H1 (cell line): Measurements from ENCODE around the gene G6PC1. TPM values are rescaled to one million over a fixed set of nuclear protein-coding genes. Genes with fewer than 3 reads are reported as not detected.

Source experiments
- CTCF ChIA-PET: fragments of 300-600 bp; sonication (Branson Sonifier 250); formaldehyde crosslinking; loops from one replicate; lab custom pipeline; 2021; ENCODE audit not compliant: partially characterized antibody; lab: Charles Lee
- POLR2A ChIA-PET: fragments of 300-600 bp; sonication (Branson Sonifier 250); formaldehyde crosslinking; loops from one replicate; lab custom pipeline; 2021; ENCODE audit warnings: inconsistent platforms; ENCODE audit not compliant: partially characterized antibody; lab: Charles Lee
- DNase-seq, 2 experiments: peaks; one replicate each; pipeline versions ENCODE4 v3.0.0 to v3.0.0-alpha.2; 2010 to 2022; ENCODE audit warnings: low spot score in 2 of 2, low read depth in 1 of 2, mixed read lengths in 1 of 2
- FAIRE-seq: peaks from 2 replicates; lab custom pipeline; 2011; peaks lifted over from hg19 to GRCh38; lab: Jason Lieb, UNC
- H2AFZ ChIP-seq: 2 replicates; pipeline ENCODE4 v1.8.1; 2012; ENCODE audit warnings: low read length, inconsistent platforms
- H2AK5ac ChIP-seq: 2 replicates; pipeline ENCODE4 v1.6.1; 2013; ENCODE audit warnings: low read depth, low read length
- H2BK120ac ChIP-seq: replicated peaks from 2 replicates; pipeline ENCODE3; 2013; ENCODE audit warnings: low read depth, low read length, inconsistent platforms
- H2BK12ac ChIP-seq: 2 replicates; pipeline ENCODE4 v1.6.1; 2013; ENCODE audit warnings: low read depth, low read length
- H2BK15ac ChIP-seq: 2 replicates; pipeline ENCODE4 v1.6.1; 2013; ENCODE audit warnings: low read length
- H2BK20ac ChIP-seq: 2 replicates; pipeline ENCODE4 v1.6.1; 2013; ENCODE audit warnings: low read length
- H2BK5ac ChIP-seq: 2 replicates; pipeline ENCODE4 v1.6.1; 2013; ENCODE audit warnings: low read depth, low read length
- H3K14ac ChIP-seq: 2 replicates; pipeline ENCODE4 v1.6.1; 2013; ENCODE audit warnings: inconsistent platforms; ENCODE audit not compliant: insufficient read length
- H3K18ac ChIP-seq: 2 replicates; pipeline ENCODE4 v1.6.1; 2013; ENCODE audit warnings: low read length; ENCODE audit errors: extremely low read depth
- H3K23ac ChIP-seq: 2 replicates; pipeline ENCODE4 v1.6.1; 2013; ENCODE audit warnings: inconsistent platforms; ENCODE audit not compliant: insufficient read length
- H3K23me2 ChIP-seq: 2 replicates; pipeline ENCODE4 v1.6.1; 2013; ENCODE audit warnings: low read depth, low read length
- H3K27ac ChIP-seq: 2 replicates; pipeline ENCODE4 v1.6.1; 2011; ENCODE audit warnings: low read depth, low read length, inconsistent platforms
- H3K27me3 ChIP-seq, 4 experiments: replicated peaks in 1 of 4; 1 replicate in 1 of 4; 2 replicates in 3 of 4; pipeline versions ENCODE4 v1.6.1 to v1.8.1; 2011 to 2013; ENCODE audit warnings: low read length in 3 of 4, mild to moderate bottlenecking in 3 of 4, inconsistent platforms in 2 of 4, mixed read lengths in 2 of 4, moderate library complexity in 1 of 4; ENCODE audit not compliant: control insufficient read depth in 3 of 4, insufficient read depth in 3 of 4; ENCODE audit errors: extremely low read depth in 1 of 4
- H3K36me3 ChIP-seq, 4 experiments: 2 replicates each; pipeline versions ENCODE4 v1.6.1 to v1.8.1; 2011 to 2013; ENCODE audit warnings: mild to moderate bottlenecking in 4 of 4, low read length in 3 of 4, moderate library complexity in 2 of 4, control low read depth in 1 of 4, inconsistent platforms in 1 of 4; ENCODE audit not compliant: insufficient read depth in 4 of 4, control insufficient read depth in 2 of 4
- H3K4ac ChIP-seq: replicated peaks from 2 replicates; pipeline ENCODE3; 2013; ENCODE audit warnings: low read length, low read depth, mixed read lengths, inconsistent platforms; ENCODE audit not compliant: insufficient read length
- H3K4me1 ChIP-seq, 4 experiments: replicated peaks in 1 of 4; 1 replicate in 1 of 4; 2 replicates in 3 of 4; pipeline versions ENCODE4 v1.6.1 to v1.8.1; 2011 to 2013; ENCODE audit warnings: low read length in 3 of 4, inconsistent platforms in 2 of 4, mixed read lengths in 1 of 4; ENCODE audit not compliant: insufficient read depth in 4 of 4, control insufficient read depth in 3 of 4
- H3K4me2 ChIP-seq, 2 experiments: 2 replicates each; pipeline versions ENCODE4 v1.6.1 to v1.8.1; 2011 to 2013; ENCODE audit warnings: low read depth in 2 of 2, low read length in 2 of 2, control low read depth in 1 of 2, inconsistent platforms in 1 of 2, mild to moderate bottlenecking in 1 of 2; ENCODE audit not compliant: insufficient read depth in 1 of 2
- H3K4me3 ChIP-seq, 4 experiments: fragments of 200-600, 300-600 bp in 1 of 4; sonication (generic), shearing (Covaris generic), sonication (Bioruptor Twin) in 1 of 4; 2 replicates each; pipeline versions ENCODE4 v1.5.1 to v1.8.1; 2011 to 2016; ENCODE audit warnings: low read length in 4 of 4, low read depth in 3 of 4, control low read depth in 2 of 4, inconsistent platforms in 2 of 4, mild to moderate bottlenecking in 2 of 4, mixed read lengths in 1 of 4, moderate library complexity in 1 of 4; ENCODE audit not compliant: insufficient read depth in 2 of 4; ENCODE audit errors: extremely low read depth in 1 of 4
- H3K56ac ChIP-seq: replicated peaks from 2 replicates; pipeline ENCODE3; 2013; ENCODE audit warnings: low read depth, mild to moderate bottlenecking, mixed read lengths, low read length, inconsistent platforms; ENCODE audit not compliant: insufficient read length
- H3K79me1 ChIP-seq: 2 replicates; pipeline ENCODE4 v1.6.1; 2013; ENCODE audit warnings: low read depth, low read length, control low read depth
- H3K79me2 ChIP-seq, 2 experiments: 2 replicates each; pipeline versions ENCODE4 v1.6.1 to v1.8.1; 2012 to 2013; ENCODE audit warnings: low read length in 2 of 2, mild to moderate bottlenecking in 2 of 2, inconsistent platforms in 1 of 2; ENCODE audit not compliant: insufficient read depth in 2 of 2, control insufficient read depth in 1 of 2
- H3K9ac ChIP-seq, 4 experiments: replicated peaks in 1 of 4; 1 replicate in 1 of 4; 2 replicates in 3 of 4; pipeline versions ENCODE4 v1.6.1 to v1.8.1; 2011 to 2013; ENCODE audit warnings: low read depth in 3 of 4, low read length in 3 of 4, control low read depth in 2 of 4, mild to moderate bottlenecking in 2 of 4, moderate library complexity in 2 of 4, inconsistent platforms in 1 of 4; ENCODE audit errors: extremely low read depth in 1 of 4
- H3K9me3 ChIP-seq, 2 experiments: 2 replicates each; pipeline versions ENCODE4 v1.6.1 to v1.8.1; 2012 to 2013; ENCODE audit warnings: mild to moderate bottlenecking in 2 of 2, moderate library complexity in 2 of 2, control low read depth in 1 of 2, inconsistent platforms in 1 of 2, low read depth in 1 of 2, low read length in 1 of 2, mixed read lengths in 1 of 2; ENCODE audit not compliant: insufficient read depth in 2 of 2
- H4K20me1 ChIP-seq, 2 experiments: replicated peaks in 1 of 2; 2 replicates each; pipeline versions ENCODE3 to v1.8.1; 2011 to 2013; ENCODE audit warnings: inconsistent platforms in 2 of 2, low read length in 2 of 2, mild to moderate bottlenecking in 1 of 2; ENCODE audit not compliant: insufficient read depth in 2 of 2, control insufficient read depth in 1 of 2
- H4K5ac ChIP-seq: 2 replicates; pipeline ENCODE4 v1.6.1; 2013; ENCODE audit warnings: low read length, low read depth, mixed read lengths, inconsistent platforms; ENCODE audit not compliant: insufficient read length
- H4K8ac ChIP-seq: 2 replicates; pipeline ENCODE4 v1.8.0; 2013; ENCODE audit warnings: mild to moderate bottlenecking, moderate library complexity, low read length, inconsistent platforms; ENCODE audit not compliant: insufficient read depth; ENCODE audit errors: extremely low read depth
- H4K91ac ChIP-seq: replicated peaks from 2 replicates; pipeline ENCODE3; 2013; ENCODE audit warnings: low read length, mixed read lengths, inconsistent platforms; ENCODE audit not compliant: insufficient read length
- EGR1 ChIP-seq: IDR thresholded peaks from 2 replicates; pipeline ENCODE4 v1.6.1; 2011; ENCODE audit warnings: low read depth, low read length, borderline replicate concordance
- POLR2AphosphoS5 ChIP-seq: IDR thresholded peaks from 2 replicates; pipeline ENCODE4 v1.6.1; 2011; ENCODE audit warnings: low read depth, low read length
- SIX5 ChIP-seq: IDR thresholded peaks from 2 replicates; pipeline ENCODE4 v1.6.1; 2011; ENCODE audit warnings: mild to moderate bottlenecking, low read depth, low read length
- WGBS, 2 experiments: shearing (Covaris generic) in 1 of 2; methylation state at CpG; one replicate each; pipeline versions ENCODE4 v1.1.6 to v1.1.7; 2013 to 2015; ENCODE audit warnings: low lambda C conversion rate in 2 of 2, mixed read lengths in 2 of 2, inconsistent platforms in 1 of 2, low coverage in 1 of 2, missing lambda C conversion rate in 1 of 2; ENCODE audit not compliant: insufficient replicate concordance in 2 of 2, insufficient coverage in 1 of 2, insufficient read length in 1 of 2; ENCODE audit errors: extremely low coverage in 1 of 2, missing lambda C conversion rate in 1 of 2; 5-methylcytosine and 5-hydroxymethylcytosine counted together
- polyA plus RNA-seq, 7 experiments: library from polyadenylated mRNA; depleted of rRNA in 3 of 7; stranded (reverse) in 5 of 7; unstranded in 2 of 7; fragments of >200 nt in 5 of 7; fragments of 200-250 nt in 2 of 7; gene quantifications; 1 replicate in 5 of 7; 2 replicates in 1 of 7; 4 replicates in 1 of 7; pipeline versions ENCODE4 v1.2.1 to v1.2.3, GENCODE V29; 2011 to 2013; ENCODE audit warnings: missing spikeins in 2 of 7, mixed read lengths in 2 of 7
- total RNA-seq: library from RNA; stranded (reverse); fragmentation: NEBNext Ultra II Directional; extraction: Animal tissue kit (Norgen Biotek cat#: 25700); gene quantifications from 2 replicates; pipeline ENCODE4 v1.2.1, GENCODE V29; 2021
- TF ChIP-seq, protein P1 (sequence below): IDR thresholded peaks from 2 replicates; pipeline ENCODE4 v1.6.1; 2012; ENCODE audit warnings: inconsistent platforms

G6PC1 gene
- total and polyA plus RNA-seq, 2 of the 8 experiments (the other 6 are each of a cell fraction or from before 2014, with no cell fraction given): 0.02 TPM; not detected in 1

DNA sequence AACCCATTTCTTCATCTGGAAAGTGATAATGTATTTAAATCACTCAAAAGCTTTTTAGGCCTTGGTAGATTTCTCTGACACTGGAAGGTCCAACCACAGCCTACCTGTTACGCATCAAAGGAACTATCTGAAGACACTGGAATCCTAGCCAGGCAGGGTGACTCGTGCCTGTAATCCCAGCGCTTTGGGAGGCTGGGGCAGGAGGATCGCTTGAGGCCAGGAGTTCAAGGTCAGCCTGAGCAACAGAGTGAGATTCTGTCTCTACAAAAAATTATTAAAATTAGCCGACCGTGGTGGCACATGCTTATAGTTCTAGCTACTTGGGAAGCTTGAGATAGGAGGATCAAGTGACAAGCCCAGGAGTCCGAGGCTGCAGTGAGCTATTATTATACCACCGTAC is 18.4 kb upstream of the G6PC1 start:
- ChIA-PET CTCF (interaction anchor here (0.7 to 2.3 kb wide), 9 partner anchors 9 to 1169 kb away, joined by 3 to 7 read pairs (median 3); no protein-coding TSS in a partner anchor), POLR2A (no interaction called here)
- 82% methylated on average over 8 of the region's 8 CpGs; no CpG with 5 or more reads in 1 of the 2 experiments for WGBS, 2 experiments
- no peaks in the 10 kb centered on the region for H3K79me2 ChIP-seq
- H3K79me1 ChIP-seq: no peaks in the 10 kb centered on the region
- no peak overlapping the region for H4K5ac ChIP-seq
- H3K27me3 ChIP-seq: peaks cover 0 to 5% (median 0%) of the 10 kb centered on the region in 4 experiments; a peak in 4 of 7 replicates
- H2BK12ac ChIP-seq: no peak overlapping the region
- H3K14ac ChIP-seq: no peak overlapping the region
- H2AK5ac ChIP-seq: no peak overlapping the region
- no peaks in the 10 kb centered on the region for H3K9me3 ChIP-seq
- H3K4me1 ChIP-seq: peaks cover 0 to 8% (median 5%) of the 10 kb centered on the region in 4 experiments; a peak in 4 of 7 replicates
- no peak overlapping the region for H2BK20ac ChIP-seq
- no peaks in the 10 kb centered on the region for H4K20me1 ChIP-seq
- H3K56ac ChIP-seq: no peak overlapping the region
- DNase-seq (no peak), FAIRE-seq (no peak)
- H3K4me3 ChIP-seq: no peak overlapping the region
- H3K4ac ChIP-seq: no peak overlapping the region
- H3K27ac ChIP-seq: no peak overlapping the region
- H4K8ac ChIP-seq: no peak overlapping the region
- H3K23ac ChIP-seq: no peak overlapping the region
- H3K4me2 ChIP-seq: no peak overlapping the region
- H3K18ac ChIP-seq: no peak overlapping the region
- no peak overlapping the region for H3K9ac ChIP-seq
- no peaks in the 10 kb centered on the region for H3K36me3 ChIP-seq
- no peak overlapping the region for H2AFZ ChIP-seq
- H2BK5ac ChIP-seq: no peak overlapping the region
- H2BK15ac ChIP-seq: no peak overlapping the region
- TF ChIP-seq POLR2AphosphoS5 (no peak), SIX5 (no peak), EGR1 (no peak)
- TF ChIP-seq, protein P1, sequence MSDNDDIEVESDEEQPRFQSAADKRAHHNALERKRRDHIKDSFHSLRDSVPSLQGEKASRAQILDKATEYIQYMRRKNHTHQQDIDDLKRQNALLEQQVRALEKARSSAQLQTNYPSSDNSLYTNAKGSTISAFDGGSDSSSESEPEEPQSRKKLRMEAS: no peak
- TF ChIP-seq, all 59 proteins: peak for 0
- Histone ChIP-seq H4K91ac (no peak overlapping the region), H2BK120ac (no peak overlapping the region), H3K23me2 (peaks cover 2% of the 10 kb centered on the region; the same call in 1 of the 2 replicates)
